Measurements from ENCODE around the gene SCN5A. TPM values are rescaled to one million over a fixed set of nuclear protein-coding genes. Genes with fewer than 3 reads are reported as not detected.

SCN5A gene
- total and polyA plus RNA-seq, 2 of the 4 experiments (the other 2 are of a cell fraction) = 1.9 to 2.0 TPM

- peak; percentile 48 for ATAC-seq (ENCODE audit: low read depth)
Measured at GRCh38 chr3:38627956-38628355, 21.5 kb downstream of the SCN5A start.

More at GRCh38 chr3:38627956-38628355, 21.5 kb downstream of the SCN5A start:
- Histone ChIP-seq H2AK9ac (replicated peaks; ENCODE audit: low read depth, low read length, poor library complexity) (peak overlapping the region; percentile 22), H3K4me1 (ENCODE audit: control insufficient read depth, insufficient read depth, low read length) (no peaks in the 10 kb centered on the region), H2AK5ac (ENCODE audit: low read depth, low read length) (no peak overlapping the region), H2BK20ac (ENCODE audit: low read depth, low read length) (no peak overlapping the region), H3K36me3 (ENCODE audit: control insufficient read depth, insufficient read depth, low read length) (no peaks in the 10 kb centered on the region; the same call in 1 of the 2 replicates), H2BK15ac (ENCODE audit: low read depth, low read length) (no peak overlapping the region), H3K23ac (ENCODE audit: low read depth, low read length) (no peak overlapping the region), H4K5ac (ENCODE audit: low read depth, low read length) (no peak overlapping the region), H2BK5ac (ENCODE audit: low read depth, low read length, poor library complexity, severe bottlenecking) (no peak overlapping the region), H3K27me3 (ENCODE audit: control insufficient read depth, insufficient read depth, low read length) (no peaks in the 10 kb centered on the region), H3K56ac (ENCODE audit: extremely low read depth, insufficient read depth, low read length) (no peak overlapping the region), H3K4me3 (ENCODE audit: insufficient read depth, low read depth, low read length) (no peak overlapping the region), H3K14ac (replicated peaks; ENCODE audit: low read depth, low read length) (no peak overlapping the region), H3K9me3 (ENCODE audit: control insufficient read depth, insufficient read depth, low read length) (no peaks in the 10 kb centered on the region), H4K91ac (ENCODE audit: insufficient read depth, low read depth, low read length) (no peak overlapping the region), H4K8ac (ENCODE audit: low read depth in 2 of 2, low read length in 2 of 2) (no peak overlapping the region), H3K9ac (ENCODE audit: low read depth, low read length) (no peak overlapping the region), H3K18ac (ENCODE audit: low read depth, low read length) (no peak overlapping the region), H3K4me2 (ENCODE audit: low read depth, low read length) (no peak overlapping the region), H2AFZ (replicated peaks; ENCODE audit: low read length, poor library complexity) (no peak overlapping the region), H4K20me1 (ENCODE audit: insufficient read depth, low read length) (no peaks in the 10 kb centered on the region; the same call in 1 of the 2 replicates), H3K4ac (ENCODE audit: low read depth, low read length) (no peak overlapping the region), H3K9me1 (ENCODE audit: insufficient read depth, low read length) (no peaks in the 10 kb centered on the region; the same call in 1 of the 2 replicates), H3K79me1 (ENCODE audit: low read depth in 1 of 2, low read length in 2 of 2) (no peaks in the 10 kb centered on the region), H3K27ac (ENCODE audit: insufficient read depth, low read length) (no peak overlapping the region), H2BK120ac (ENCODE audit: low read depth, low read length) (no peak overlapping the region)
- intact Hi-C loops (cut with micrococcal nuclease) = no loop called here
- ChIA-PET POLR2A (ENCODE audit: unreplicated experiment) (no interaction called here), CTCF (interaction anchor here (0.5 to 0.6 kb wide), 2 partner anchors 15 to 356 kb away, joined by 3 read pairs; no protein-coding TSS in a partner anchor)
- WGBS, 2 experiments (ENCODE audit: extremely low coverage in 2 of 2, insufficient read length in 1 of 2) = 78% methylated on average over 2 of the region's 4 CpGs; no CpG with 5 or more reads in 1 of the 2 experiments
- DNase-seq = no peak
- TF ChIP-seq, protein P1, sequence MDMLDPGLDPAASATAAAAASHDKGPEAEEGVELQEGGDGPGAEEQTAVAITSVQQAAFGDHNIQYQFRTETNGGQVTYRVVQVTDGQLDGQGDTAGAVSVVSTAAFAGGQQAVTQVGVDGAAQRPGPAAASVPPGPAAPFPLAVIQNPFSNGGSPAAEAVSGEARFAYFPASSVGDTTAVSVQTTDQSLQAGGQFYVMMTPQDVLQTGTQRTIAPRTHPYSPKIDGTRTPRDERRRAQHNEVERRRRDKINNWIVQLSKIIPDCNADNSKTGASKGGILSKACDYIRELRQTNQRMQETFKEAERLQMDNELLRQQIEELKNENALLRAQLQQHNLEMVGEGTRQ (IDR thresholded peaks at IDR 0.05; ENCODE audit: low read depth, low read length) = no peak
- TF ChIP-seq FOS (IDR thresholded peaks at IDR 0.05; ENCODE audit: low read depth, low read length) = no peak
- TF ChIP-seq, protein P2, sequence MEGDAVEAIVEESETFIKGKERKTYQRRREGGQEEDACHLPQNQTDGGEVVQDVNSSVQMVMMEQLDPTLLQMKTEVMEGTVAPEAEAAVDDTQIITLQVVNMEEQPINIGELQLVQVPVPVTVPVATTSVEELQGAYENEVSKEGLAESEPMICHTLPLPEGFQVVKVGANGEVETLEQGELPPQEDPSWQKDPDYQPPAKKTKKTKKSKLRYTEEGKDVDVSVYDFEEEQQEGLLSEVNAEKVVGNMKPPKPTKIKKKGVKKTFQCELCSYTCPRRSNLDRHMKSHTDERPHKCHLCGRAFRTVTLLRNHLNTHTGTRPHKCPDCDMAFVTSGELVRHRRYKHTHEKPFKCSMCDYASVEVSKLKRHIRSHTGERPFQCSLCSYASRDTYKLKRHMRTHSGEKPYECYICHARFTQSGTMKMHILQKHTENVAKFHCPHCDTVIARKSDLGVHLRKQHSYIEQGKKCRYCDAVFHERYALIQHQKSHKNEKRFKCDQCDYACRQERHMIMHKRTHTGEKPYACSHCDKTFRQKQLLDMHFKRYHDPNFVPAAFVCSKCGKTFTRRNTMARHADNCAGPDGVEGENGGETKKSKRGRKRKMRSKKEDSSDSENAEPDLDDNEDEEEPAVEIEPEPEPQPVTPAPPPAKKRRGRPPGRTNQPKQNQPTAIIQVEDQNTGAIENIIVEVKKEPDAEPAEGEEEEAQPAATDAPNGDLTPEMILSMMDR (conservative IDR thresholded peaks at IDR 0.05; ENCODE audit: low read depth, low read length) = peak; percentile 29; the same call in 1 of the 2 replicates
- no peak for TF ChIP-seq MXI1 (IDR thresholded peaks at IDR 0.05; ENCODE audit: borderline replicate concordance, low read depth, low read length)
- no peak for TF ChIP-seq MAFK (IDR thresholded peaks at IDR 0.05; ENCODE audit: low read depth, low read length)
- 0 out of 2 replicates have a peak, but pooled peaks have one; percentile 7 for TF ChIP-seq RAD21 (IDR thresholded peaks at IDR 0.05; ENCODE audit: low read length)
- in situ Hi-C loops (cut with MboI; ENCODE audit: low sequenced_read_pairs) = no loop called here
- dilution Hi-C loops (cut with HindIII; ENCODE audit: low sequenced_read_pairs, unreplicated experiment) = no loop called here
- BruUV-seq (replicated peaks) = no TSS peak

Data from IMR-90 (cell line).